ENCODE results near the gene DSCAM.
"Not testable (repeated sequence)": the region's sequence is repeated elsewhere in the genome, so short reads cannot be mapped to it uniquely, and the experiment has no call there.

The DSCAM gene

GRCh38 chr21:40339050-40339449, 507.9 kb downstream of the DSCAM start:
- in situ Hi-C loops (cut with MboI; ENCODE audit: low sequenced_read_pairs): no loop called here

- in situ Hi-C loops (cut with MboI; ENCODE audit: low sequenced_read_pairs): no loop called here
Measured at GRCh38 chr21:40337981-40338380, 509.0 kb downstream of the DSCAM start.

- in situ Hi-C loops (cut with MboI; ENCODE audit: low sequenced_read_pairs): no loop called here
Measured at GRCh38 chr21:40335704-40336103, 511.3 kb downstream of the DSCAM start.

GRCh38 chr21:40334159-40334558, 512.8 kb downstream of the DSCAM start:
- in situ Hi-C loops (cut with MboI; ENCODE audit: low sequenced_read_pairs): no loop called here

GRCh38 chr21:40333731-40334130, 513.2 kb downstream of the DSCAM start:
- in situ Hi-C loops (cut with MboI; ENCODE audit: low sequenced_read_pairs): no loop called here

- in situ Hi-C loops (cut with MboI; ENCODE audit: low sequenced_read_pairs): no loop called here
Measured at GRCh38 chr21:40331804-40332203, 515.2 kb downstream of the DSCAM start.

- in situ Hi-C loops (cut with MboI; ENCODE audit: low sequenced_read_pairs): no loop called here
Measured at GRCh38 chr21:40331172-40331571, 515.8 kb downstream of the DSCAM start.

GRCh38 chr21:40324389-40324788, 522.6 kb downstream of the DSCAM start:
- in situ Hi-C loops (cut with MboI; ENCODE audit: low sequenced_read_pairs): no loop called here

GRCh38 chr21:40320718-40321117, 526.2 kb downstream of the DSCAM start:
- in situ Hi-C loops (cut with MboI; ENCODE audit: low sequenced_read_pairs): not testable (repeated sequence)

GRCh38 chr21:40318371-40318770, 528.6 kb downstream of the DSCAM start:
- in situ Hi-C loops (cut with MboI; ENCODE audit: low sequenced_read_pairs): no loop called here

- in situ Hi-C loops (cut with MboI; ENCODE audit: low sequenced_read_pairs): no loop called here
Measured at GRCh38 chr21:40316104-40316503, 530.9 kb downstream of the DSCAM start.

- in situ Hi-C loops (cut with MboI; ENCODE audit: low sequenced_read_pairs): no loop called here
Measured at GRCh38 chr21:40315626-40316025, 531.3 kb downstream of the DSCAM start.

- in situ Hi-C loops (cut with MboI; ENCODE audit: low sequenced_read_pairs): no loop called here
Measured at GRCh38 chr21:40313260-40313659, 533.7 kb downstream of the DSCAM start.

- in situ Hi-C loops (cut with MboI; ENCODE audit: low sequenced_read_pairs): no loop called here
Measured at GRCh38 chr21:40300300-40300699, 546.7 kb downstream of the DSCAM start.

- in situ Hi-C loops (cut with MboI; ENCODE audit: low sequenced_read_pairs): no loop called here
Measured at GRCh38 chr21:40299451-40299850, 547.5 kb downstream of the DSCAM start.

- in situ Hi-C loops (cut with MboI; ENCODE audit: low sequenced_read_pairs): no loop called here
Measured at GRCh38 chr21:40294345-40294744, 552.6 kb downstream of the DSCAM start.

GRCh38 chr21:40291560-40291959, 555.4 kb downstream of the DSCAM start:
- in situ Hi-C loops (cut with MboI; ENCODE audit: low sequenced_read_pairs): no loop called here

GRCh38 chr21:40284409-40284808, 562.5 kb downstream of the DSCAM start:
- in situ Hi-C loops (cut with MboI; ENCODE audit: low sequenced_read_pairs): no loop called here

- in situ Hi-C loops (cut with MboI; ENCODE audit: low sequenced_read_pairs): no loop called here
Measured at GRCh38 chr21:40282912-40283886, 563.8 kb downstream of the DSCAM start.

- in situ Hi-C loops (cut with MboI; ENCODE audit: low sequenced_read_pairs): no loop called here
Measured at GRCh38 chr21:40278345-40278744, 568.6 kb downstream of the DSCAM start.

GRCh38 chr21:40276001-40276400, 571.0 kb downstream of the DSCAM start:
- in situ Hi-C loops (cut with MboI; ENCODE audit: low sequenced_read_pairs): no loop called here

- in situ Hi-C loops (cut with MboI; ENCODE audit: low sequenced_read_pairs): no loop called here
Measured at GRCh38 chr21:40272037-40272436, 574.9 kb downstream of the DSCAM start.

- in situ Hi-C loops (cut with MboI; ENCODE audit: low sequenced_read_pairs): no loop called here
Measured at GRCh38 chr21:40271164-40271563, 575.8 kb downstream of the DSCAM start.
